Stimulated activated CD4-positive, alpha-beta T cell treated with anti-CD3 and anti-CD28 coated beads, Interleukin-1b, Interleukin-23, amount 100 ng/mL, for 1 hour (primary cell): ENCODE measurements around the gene GDAP2.
"Not testable (repeated sequence)": the region's sequence is repeated elsewhere in the genome, so short reads cannot be mapped to it uniquely, and the experiment has no call there.

Source experiments
- DNase-seq, 2 donors: peaks; one replicate each; pipeline ENCODE4 v3.0.0-alpha.2; 2020; ENCODE audit warnings: low read depth in 2 of 2

Gene GDAP2

DNA sequence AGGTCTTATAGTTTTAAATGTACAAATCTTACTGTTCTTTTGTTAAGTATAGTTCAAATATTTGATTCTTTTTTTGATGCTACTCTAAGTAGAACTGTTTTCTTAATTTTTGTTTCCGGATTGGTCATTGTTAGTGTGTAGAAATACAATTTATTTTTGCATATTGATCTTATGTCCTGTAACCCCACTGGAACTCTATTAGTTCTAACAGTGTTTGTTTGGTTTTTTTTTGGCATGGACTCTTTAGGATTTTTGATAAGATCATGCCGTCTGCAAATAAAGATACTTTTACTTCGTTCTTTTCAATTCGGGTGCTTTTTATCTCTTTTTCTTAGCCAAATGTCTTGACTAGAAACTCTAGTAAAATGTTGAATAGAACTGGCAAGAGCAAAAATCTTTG is 26.5 kb downstream of the GDAP2 start:
- no peak for DNase-seq

DNA sequence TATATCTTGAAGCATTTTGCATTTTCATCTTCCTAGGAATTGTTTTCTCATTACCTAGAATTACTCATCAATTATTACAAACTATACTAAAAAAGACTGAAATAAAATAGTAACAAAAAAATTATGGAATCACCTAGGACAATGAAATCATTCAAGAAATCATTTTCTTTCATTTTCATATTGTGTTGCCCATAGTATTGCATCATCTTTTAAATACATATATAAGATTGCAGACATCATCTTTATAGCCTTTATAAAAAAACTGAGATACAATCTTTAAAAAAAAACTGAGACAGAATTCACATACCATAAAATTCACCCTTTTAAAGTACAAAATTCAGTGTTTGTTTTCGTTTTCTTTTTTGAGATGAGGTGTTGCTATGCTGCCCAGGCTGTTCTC is 29.6 kb downstream of the GDAP2 start:
- DNase-seq: no peak

DNA sequence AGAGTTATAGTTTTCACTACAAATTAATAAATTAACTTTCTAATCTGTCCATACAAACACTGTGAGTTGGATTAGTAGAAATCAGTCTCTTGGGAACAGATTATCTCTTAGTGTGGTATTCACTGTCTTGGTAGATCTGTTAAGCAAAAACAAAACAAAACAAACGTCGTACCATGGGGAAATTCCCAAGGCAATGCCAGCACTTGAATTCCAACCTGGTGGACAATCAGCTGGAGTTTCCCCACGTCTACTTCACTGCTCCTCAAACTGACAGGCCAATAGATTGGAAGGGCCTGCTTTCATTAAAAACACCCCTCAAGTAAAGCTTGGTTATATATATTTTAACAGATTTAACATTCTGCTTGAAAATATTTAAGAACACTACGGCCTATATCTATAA is 31.9 kb downstream of the GDAP2 start:
- DNase-seq: no peak

DNA sequence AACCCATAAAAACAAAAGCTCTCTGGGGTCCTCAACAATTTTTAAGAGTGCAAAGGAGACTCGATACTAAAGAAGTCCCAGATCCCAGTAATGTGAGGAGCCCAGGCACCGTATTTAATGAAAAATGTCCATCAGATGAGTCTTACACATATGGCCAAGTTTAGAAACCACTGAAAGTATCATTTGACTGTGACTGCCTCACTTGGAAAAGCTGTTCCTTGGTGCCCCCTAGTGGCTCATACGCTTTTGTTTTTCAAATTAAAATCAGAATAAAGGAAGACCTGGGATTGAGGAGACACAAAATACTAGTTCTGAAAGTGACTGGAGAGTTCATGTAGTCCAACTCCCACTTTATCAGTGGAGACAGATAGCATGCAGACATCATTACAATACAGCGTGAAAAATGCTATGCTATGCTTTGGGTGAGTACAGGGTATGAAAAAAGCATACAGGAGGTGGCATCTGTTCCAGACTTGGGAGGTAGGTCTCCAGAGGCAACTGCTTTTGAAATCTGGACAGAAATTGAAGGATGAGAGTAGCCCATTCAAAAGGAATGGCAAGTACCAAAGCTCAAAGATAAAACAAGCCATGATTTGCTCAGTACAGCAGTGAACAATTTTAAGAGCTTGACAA is 33.8 kb downstream of the GDAP2 start:
- peak; percentile 3 to 24 for DNase-seq

DNA sequence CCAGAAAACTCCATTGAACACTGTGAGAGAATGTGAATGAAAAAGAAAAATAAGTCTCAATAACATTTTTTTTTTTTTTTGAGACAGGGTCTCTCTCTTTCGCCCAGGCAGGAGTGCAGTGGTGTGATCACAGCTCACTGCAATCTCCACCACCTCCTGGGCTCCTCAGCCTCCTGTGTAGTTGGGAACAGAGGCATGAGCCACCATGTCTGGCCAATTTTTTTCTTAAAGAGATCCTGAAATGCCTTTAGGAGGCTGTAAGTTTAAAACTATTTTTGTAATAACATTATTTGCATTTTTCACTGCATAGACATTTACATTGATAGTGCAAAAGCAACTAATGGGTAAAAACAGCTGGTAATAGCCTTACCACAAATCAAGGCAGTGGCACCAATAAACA is 35.3 kb downstream of the GDAP2 start:
- DNase-seq: no peak

DNA sequence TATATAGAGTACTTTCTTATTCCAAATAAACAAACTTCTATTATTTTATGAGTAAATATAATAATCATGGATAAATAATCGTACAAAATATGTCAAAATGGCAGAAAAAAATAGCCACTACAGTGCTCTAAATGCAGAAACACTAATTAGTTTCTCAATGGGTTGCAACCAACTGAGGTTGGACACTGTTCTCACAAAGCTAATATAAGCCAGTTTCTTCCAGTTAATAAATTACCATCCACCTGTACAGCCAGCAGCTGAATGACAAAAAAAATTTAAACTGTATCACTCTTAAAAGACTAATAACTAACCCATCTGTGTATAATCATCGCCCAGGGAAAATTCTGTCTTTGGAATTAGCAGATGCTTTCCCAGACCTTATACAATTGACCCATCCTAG is 36.9 kb downstream of the GDAP2 start:
- no peak for DNase-seq

DNA sequence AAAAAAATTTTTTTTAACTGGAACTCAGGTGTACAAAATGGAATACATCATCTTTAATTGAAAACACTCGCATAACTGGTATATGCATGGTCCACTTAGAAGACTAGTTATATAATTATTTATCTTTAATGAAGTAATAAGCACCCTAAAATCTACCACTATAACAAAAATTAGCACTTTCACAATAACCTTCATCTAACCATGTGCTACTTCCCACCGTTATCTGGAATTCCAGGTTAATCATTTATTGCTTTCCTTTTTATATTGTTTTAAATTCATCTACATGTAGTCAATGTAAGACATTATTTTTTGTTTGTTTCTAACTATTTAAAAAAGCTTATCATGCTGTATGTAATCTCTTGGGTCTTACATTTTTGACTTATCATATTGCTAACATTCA is 39.0 kb downstream of the GDAP2 start:
- no peak for DNase-seq

DNA sequence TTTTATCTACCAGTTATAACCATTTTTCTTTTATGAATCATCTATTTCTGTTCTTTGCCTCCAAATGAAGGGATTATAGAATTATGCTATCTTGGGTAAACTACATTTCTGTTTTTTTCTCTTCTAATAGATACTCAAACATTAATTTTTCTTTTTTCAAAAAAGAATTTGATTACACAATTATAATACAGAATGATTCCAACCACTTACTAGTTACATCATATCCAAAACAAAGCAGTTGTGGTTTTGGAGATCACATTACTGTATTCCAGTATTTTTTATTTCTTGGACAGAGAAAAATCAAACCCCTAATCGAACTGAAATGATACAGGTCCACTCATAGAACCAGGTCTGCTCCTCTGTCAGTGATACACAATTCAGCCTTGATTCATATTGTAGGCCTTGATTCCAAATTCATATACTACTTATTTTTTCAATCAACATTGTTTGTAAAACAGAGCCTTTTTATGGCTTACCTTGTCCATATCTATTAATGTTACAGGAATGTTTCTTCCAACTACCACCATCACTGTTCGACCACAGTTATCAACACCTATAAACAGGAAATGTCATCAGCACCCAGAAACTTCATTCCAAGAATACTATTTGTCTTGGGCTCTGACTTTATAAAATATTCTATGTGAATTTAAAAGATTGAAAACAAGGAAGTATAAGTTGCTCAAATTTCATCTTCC is 43.2 kb downstream of the GDAP2 start:
- no peak for DNase-seq

DNA sequence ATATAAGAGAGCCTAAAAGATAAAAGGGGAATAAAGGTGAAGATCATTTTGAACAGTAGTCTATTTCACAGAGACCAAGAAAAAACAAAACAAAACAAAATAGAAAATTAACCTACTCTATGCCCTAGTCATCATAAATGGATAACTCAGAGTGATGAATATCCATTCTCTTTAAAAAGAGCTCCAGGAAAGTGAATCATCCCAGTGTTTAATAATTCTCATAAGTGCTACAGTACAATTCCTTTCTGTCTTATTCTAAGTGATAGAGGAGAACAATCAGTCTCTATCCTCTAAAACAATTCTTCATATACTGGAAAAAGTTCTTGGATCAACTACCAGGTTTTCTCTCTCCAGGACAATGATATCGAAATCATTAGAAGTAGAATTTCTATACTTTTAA is 45.8 kb downstream of the GDAP2 start:
- no peak for DNase-seq

DNA sequence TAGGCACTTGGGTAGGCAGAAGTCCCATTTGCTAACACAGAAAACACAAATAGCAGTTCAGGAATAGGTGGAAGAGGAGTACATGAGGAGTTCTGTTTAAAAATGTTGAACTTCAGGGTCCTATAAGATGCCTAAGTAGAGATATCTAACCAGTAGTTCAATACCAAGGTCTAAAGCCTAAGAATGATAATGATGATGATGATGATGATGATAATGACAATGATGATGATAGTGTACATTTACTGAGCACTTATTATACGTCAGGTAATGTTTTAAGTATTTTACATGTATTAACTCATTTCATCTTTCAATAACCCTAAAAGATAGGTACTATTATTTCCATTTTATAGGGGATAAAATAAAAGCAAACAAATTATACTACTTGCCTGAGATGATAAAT is 50.1 kb downstream of the GDAP2 start:
- DNase-seq: no peak

DNA sequence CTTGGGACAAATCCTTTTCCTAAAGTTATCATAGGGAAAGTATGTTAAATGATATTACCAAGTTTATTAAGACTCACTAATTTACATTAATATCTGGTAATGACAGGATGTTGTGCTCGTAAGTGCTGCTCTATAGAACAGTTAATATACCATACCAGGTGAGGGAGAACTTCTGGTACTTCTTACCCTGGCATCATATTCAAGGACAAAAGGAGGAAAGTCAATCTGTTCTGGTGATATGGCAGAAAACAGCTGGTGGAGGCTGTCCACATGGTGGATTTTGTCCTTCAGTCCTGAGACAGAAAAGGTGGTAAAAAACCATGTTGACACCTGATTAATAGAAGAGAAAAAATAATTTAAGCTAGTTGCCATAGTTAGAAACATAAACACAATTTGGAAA is 51.6 kb downstream of the GDAP2 start:
- no peak for DNase-seq

DNA sequence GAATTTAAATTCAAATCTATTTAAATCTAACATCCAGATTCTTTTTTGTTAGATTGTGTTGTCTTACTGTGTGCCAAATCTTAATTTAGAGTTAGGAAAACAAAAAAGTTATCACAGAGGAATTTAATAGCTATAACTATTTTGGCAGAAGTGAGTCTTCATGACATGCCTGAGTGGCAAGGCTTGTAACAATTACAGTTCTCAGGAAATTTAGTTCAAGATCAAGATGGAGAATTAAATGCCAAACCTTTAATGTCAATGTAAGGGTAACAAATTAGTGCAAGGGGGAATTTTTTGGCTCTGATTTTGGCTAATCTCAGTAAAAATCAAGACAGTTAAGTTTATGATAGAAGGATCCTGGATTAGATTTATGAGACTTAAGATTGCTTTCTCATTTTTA is 58.4 kb downstream of the GDAP2 start:
- DNase-seq: no peak

DNA sequence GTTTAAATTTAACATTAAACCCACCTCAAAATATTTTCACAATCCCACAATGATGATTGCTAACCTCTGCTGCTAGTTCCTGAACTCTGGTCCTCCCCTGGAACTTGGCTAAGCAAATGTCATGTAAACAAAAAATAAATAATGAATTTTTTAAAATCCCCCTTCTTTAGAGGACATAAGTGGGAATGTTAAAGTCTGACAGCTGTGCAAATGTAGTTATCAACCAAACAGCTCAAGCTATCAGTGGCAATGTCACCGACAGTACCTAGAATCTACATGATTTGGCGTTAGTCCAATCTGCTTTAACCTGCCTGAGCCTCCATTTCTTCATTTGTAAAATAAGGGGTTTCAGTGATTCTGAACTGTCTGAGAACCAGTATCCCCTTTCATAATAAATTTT is 67.7 kb downstream of the GDAP2 start:
- no peak for DNase-seq

DNA sequence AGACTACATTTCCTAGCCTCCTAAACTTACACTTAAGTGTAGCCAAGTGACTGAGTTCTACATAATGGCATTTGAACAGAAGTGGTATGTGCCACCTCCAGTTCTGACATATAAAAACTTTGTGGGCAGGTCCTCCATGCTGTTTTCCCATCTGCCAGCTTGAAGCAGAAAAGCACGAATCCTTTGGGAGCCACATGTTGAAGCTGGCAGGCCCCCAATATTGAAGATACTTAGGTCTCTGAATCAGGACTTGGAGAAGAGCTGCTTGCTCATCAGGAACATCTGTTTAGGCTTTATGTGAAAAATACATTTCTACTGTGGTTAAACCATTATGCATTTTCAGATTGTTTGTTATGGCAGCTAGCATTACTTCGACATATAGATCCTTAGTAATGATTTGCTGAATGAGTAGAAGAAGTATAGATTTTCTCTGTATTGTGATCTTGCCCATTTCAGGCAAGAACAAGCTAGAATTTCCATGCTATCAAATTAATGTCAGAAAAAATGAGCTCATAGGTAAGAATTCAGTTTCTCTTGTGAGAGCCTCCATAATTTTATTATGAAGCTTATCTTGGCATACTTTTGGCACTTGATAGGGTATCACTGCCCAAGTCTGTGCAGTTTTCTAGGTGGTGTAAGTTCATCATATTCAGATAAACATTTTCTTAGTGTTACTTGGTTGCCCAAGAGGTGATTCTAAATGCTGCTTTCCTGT is 68.4 kb downstream of the GDAP2 start:
- DNase-seq: no peak

DNA sequence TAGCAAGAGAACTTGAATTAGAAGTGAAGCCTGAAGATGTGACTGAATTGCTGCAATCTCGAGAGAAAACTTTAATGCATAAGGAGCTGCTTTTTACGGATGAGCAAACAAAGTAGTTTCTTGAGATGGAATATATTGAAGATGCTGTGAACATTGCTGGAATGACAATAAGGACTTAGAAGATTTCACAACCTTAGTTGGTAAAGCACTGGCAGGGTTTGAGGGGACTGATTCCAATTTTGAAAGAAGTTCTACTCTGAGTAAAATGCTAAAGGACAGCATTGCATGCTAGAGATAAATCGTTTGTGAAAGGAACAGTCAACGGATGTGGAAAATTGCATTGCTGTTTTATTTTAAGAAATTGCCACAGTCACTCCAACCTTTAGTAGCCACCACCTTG is 69.5 kb downstream of the GDAP2 start:
- no peak for DNase-seq

DNA sequence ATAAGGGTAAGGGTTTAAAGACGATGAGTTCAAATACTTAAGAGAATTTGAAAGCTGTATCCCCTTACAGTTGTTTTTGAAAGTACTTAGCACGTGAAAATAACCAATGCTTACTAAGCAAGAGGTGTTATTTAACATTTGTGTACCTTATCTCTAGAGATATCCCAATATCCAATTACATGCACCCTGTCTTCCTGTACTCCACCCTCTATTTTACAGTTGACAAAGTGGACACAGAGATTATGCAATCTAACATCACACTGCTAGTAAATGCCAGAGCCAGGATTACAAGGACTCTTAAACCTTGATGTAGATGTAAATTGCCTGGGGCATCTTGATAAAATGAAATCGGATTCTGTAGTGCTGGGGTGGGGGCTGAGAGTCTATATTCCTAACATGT is 72.0 kb downstream of the GDAP2 start:
- no peak for DNase-seq

DNA sequence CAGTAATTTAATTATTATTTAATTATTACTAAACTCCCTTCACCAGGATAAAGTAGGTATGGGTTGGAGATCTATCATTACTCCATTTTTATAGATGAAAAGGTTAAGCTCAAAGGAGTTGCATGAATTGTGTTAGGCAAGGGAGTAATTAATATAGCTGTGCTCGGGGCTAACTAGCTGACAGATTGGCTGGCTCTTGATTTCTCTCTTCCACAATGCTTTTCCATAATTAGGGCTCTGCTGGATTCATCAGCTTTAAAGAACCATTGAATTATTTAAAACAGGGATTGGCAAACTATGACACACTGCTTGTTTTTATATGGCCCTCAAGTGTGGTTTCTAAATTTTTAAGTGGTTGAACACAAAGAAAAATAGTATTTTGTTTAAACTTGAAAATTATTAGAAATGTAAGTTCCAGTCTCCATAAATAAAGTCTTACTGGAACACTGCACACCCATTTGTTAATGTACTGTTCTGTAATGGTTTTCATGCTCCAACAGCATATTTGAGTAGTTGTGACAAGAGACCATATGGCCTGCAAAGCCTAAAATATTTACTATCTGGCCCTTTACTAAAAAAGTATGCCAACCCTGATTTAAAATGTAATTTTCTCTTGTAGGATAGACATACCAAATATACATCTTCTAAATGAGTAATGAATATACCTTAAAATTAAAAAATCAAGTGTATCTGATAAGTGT is 76.4 kb downstream of the GDAP2 start:
- no peak for DNase-seq

DNA sequence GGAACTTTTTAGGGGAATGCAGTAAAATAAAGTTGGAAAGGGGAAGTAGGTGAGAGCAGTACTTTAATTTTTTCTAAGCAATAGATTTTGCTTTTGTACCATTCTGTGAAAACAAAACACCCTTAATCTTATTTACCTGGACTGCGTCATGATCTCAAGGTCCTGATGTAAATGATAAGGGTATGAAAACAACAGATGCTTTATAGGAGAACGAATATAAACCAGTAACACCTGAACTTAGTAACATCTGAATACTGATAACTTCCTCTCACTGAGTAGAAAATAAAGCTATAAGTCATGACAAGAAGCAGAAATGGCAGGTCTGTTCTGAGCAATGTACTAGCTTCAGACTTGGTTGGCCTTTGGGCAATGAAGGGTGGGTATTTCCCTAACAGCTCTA is 77.7 kb downstream of the GDAP2 start:
- DNase-seq: no peak

DNA sequence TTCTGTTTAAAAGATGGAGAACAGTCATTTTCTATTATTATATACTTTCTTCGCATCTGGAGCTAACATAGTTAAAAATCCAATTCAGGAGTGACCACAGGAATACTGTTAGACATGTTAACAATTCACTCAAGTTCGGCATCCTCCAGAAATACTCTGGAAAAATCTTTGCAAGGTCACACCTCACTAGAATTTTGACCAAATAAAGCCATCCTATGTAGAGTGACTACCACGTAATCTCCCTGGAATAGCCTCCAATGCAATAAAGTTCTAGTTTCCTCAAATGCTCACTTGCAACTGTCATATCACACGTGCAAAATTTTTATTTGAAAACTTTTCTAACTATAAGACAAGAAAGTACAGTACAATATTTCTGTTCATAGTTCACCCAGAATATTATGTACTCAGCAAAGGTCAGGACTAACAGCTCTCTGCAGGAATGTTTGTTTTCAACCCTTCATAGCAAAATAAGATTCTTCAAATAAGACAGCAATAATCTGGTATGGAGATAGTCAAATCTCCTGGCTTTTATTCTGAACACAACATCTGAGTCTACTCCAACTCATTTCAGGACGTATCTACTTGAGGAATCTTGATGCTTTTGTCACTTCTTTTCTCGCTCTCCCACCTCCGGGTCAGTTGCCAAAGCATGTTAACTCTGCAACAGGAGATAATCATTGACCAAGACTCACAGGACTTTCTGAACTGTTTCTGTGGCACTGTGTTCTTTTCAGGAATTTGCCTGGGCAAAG is 82.6 kb downstream of the GDAP2 start:
- no peak for DNase-seq

DNA sequence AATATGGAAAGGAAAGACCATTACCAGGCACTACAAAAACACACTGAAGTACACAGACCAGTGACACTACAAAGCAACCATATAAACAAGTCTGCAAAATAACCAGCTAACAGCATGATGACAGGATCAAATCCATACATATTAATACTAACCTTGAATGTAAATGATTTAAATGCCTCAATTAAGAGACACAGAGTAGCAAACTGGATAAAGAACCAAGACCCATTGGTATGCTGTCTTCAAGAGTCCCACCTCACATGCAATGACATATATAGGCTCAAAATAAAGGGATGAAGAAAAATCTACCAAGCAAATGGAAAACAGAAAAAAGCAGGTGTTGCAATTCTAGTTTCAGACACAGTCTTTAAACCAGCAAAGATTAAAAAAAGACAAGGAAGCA is 84.9 kb downstream of the GDAP2 start:
- DNase-seq: not testable (repeated sequence)

DNA sequence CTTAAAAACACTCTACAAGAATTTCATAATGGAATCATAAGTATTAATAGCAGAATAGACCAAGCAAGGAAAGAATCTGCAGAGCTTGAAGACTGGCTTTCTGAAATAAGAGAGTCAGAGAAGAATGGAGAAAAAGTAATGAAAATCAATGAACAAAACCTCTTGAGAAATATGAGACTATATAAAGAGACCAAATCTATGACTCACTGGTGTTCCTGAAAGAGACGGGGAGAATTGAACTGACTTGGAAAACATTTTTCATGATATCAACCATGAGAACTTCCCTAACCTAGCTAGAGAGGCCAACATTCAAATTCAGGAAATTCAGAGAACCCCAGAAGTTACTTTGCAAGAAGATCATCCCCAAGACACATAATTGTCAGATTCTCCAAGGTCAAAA is 85.6 kb downstream of the GDAP2 start:
- DNase-seq: no peak
